Urinary bladder (tissue), 4 donors: Measurements from ENCODE around the gene DPP6. TPM values are rescaled to one million over a fixed set of nuclear protein-coding genes. Genes with fewer than 3 reads are reported as not detected.
"Not testable (repeated sequence)": the region's sequence is repeated elsewhere in the genome, so short reads cannot be mapped to it uniquely, and the experiment has no call there.

Experiments used
- DNase-seq: peaks from one replicate; pipeline ENCODE4 v3.0.0-alpha.2; 2015; ENCODE audit errors: extremely low spot score
- H3K27ac ChIP-seq: one replicate; pipeline ENCODE4 v1.5.1; 2013; ENCODE audit warnings: low read depth, mild to moderate bottlenecking, moderate library complexity
- H3K36me3 ChIP-seq: one replicate; pipeline ENCODE4 v1.6.1; 2013; ENCODE audit warnings: mild to moderate bottlenecking, moderate library complexity; ENCODE audit not compliant: insufficient read depth
- H3K4me1 ChIP-seq: one replicate; pipeline ENCODE4 v1.6.1; 2013; ENCODE audit warnings: mild to moderate bottlenecking, moderate library complexity; ENCODE audit not compliant: insufficient read depth
- H3K4me3 ChIP-seq: one replicate; pipeline ENCODE4 v1.5.1; 2013; ENCODE audit warnings: low read depth, low read length
- WGBS: extraction: QIAGEN DNeasy Blood & Tissue Kit; methylation state at CpG from one replicate; pipeline ENCODE4 v1.1.7; 2013; 5-methylcytosine and 5-hydroxymethylcytosine counted together
- polyA plus RNA-seq: library from polyadenylated mRNA; stranded (reverse); fragments of 200-250 nt; gene quantifications from one replicate; pipeline ENCODE4 v1.2.3, GENCODE V29; 2013
- total RNA-seq: library from RNA; depleted of rRNA; stranded (reverse); fragments of >200 nt; gene quantifications from one replicate; pipeline ENCODE4 v1.2.3, GENCODE V29; 2014
- donor health status: healthy with polysubstance abuse.
- donor health status: healthy.

DPP6 gene
- total and polyA plus RNA-seq, 2 donors, result 1.2 to 2.4 TPM

DNA sequence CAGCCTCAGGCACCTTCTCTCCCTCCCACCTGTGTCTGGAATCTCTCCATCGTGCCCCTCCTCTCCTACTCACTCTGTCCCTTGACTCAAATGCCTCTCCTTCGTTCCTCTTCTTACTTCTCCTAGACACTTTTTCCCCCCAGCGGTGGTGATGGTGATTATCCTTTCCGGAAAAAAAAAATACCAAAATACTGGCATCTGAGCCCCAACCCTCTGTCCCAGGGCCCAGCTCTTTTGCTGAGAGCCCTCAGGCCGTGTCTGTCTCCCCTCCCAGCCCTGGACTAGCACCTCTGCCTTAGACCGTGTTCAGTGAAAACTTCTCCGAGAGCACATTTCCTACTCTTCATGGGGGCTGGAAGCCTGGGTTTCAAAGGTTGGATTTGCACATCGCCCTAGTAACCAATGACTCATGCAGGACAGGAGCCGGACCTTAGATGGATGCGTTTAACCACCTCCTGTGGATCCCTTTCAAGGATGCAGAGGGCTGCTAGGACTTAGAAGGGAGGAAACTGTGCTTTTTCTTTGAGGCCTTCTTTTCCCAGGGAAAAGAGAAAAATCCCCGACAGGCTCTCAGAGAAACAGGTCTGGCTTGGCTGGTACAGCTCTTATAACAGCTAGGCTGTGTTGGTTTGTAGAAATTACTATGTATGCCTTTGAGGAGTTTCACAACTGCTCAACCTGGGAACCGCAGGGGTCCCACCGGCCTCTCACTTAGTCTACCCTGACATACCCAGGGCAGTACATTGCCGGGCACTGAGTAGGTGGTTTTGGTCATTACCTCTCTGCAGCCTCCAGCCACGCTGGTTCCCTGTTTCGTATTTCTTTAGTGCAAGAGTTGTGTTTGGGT, 1.5 kb downstream of the DPP6 start:
- H3K4me3 ChIP-seq, DNase-seq, H3K4me1 ChIP-seq, H3K27ac ChIP-seq, H3K36me3 ChIP-seq: not testable (repeated sequence)
- WGBS, result 35% methylated on average over 11 of the region's 16 CpGs

DNA sequence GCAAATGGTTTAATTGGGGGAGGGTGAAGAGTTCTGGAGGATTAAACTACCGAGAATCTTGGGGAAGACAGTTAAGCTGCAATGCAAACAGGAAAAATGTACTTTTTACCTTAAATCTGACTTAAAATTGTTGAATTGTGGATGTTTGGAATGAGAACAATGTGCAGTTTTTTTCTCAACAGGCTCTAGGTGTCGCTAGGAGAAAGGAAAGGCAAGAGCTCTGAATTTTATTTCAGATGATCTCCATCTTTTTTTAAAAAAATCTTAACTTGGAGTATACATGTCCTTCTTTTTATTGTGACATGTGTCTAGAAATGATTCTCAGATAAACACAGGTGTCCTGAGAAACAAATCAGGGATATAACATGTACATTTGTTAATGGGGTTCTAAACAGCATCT, 2.5 kb downstream of the DPP6 start:
- not testable (repeated sequence) for H3K4me3 ChIP-seq, H3K4me1 ChIP-seq
- 0% methylated on average over 1 of the region's 2 CpGs for WGBS

DNA sequence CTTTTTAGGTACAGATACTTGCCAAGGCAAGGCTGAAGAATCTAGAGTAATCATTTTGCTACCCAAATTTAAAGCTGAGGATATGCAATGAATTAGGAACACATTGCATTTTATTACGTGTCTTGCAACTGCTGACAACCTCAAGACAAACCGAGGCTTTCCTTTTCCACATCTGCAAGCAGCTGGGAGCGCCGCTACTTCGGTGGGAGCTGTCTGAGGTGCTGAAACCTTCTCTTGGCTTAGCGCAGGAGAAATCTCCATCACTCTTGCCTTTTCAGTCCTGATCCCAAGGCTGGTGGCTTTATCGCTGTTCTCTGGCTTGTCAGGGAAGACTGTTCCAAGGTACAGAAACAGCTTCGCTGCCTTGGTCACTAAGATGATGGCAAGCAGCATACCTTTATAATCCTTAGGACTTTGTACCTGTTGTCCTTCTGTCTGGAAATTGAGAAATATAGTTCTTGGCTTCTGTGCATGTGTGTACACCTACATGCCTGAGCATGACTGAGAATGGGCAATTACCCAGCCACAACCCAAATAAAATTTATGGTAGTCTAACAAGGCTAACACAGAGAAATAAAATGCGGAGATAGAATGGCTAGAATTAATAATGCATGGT, 3.4 kb downstream of the DPP6 start:
- 7% methylated on average over 9 of the region's 9 CpGs for WGBS
- not testable (repeated sequence) for H3K4me1 ChIP-seq, H3K36me3 ChIP-seq, H3K4me3 ChIP-seq, DNase-seq, H3K27ac ChIP-seq

More for the DNA sequence above, 2.5 kb downstream of the DPP6 start:
- H3K36me3 ChIP-seq, H3K27ac ChIP-seq, DNase-seq: not testable (repeated sequence)

DNA sequence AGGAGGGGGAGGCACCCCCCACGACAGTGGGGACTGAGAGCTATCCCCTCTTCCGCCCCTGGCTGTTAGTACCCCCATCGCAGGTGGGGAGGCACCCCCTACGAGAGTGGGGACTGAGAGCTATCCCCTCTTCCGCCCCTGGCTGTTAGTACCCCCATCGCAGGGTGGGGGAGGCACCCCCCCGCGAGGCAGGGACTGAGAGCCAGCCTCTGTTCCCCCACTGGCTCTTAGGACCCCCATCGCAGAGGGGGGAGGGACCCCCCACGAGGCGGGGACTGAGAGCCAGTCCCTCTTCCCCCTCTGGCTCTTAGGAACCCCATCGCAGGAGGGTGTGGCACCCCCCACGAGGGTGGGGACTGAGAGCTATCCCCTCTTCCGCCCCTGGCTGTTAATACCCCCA, 6.6 kb downstream of the DPP6 start:
- H3K4me1 ChIP-seq, H3K36me3 ChIP-seq, H3K27ac ChIP-seq, DNase-seq, H3K4me3 ChIP-seq: not testable (repeated sequence)
- 89% methylated on average over 14 of the region's 14 CpGs for WGBS

DNA sequence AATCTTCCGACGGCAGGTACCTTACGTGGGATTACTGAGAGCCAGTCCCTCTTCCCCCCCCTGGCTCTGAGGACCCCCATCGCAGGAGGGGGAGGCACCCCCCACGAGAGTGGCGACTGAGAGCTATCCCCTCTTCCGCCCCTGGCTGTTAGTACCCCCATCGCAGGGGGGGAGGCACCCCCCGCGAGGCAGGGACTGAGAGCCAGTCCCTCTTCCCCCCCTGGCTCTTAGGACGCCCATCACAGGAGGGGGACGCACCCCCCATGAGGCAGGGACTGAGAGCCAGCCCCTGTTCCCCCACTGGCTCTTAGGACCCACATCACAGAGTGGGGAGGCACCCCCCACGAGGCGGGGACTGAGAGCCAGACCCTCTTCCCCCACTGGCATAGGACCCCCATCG, 8.4 kb downstream of the DPP6 start:
- H3K4me1 ChIP-seq, DNase-seq, H3K27ac ChIP-seq, H3K4me3 ChIP-seq, H3K36me3 ChIP-seq: not testable (repeated sequence)
- 89% methylated on average over 15 of the region's 15 CpGs for WGBS

DNA sequence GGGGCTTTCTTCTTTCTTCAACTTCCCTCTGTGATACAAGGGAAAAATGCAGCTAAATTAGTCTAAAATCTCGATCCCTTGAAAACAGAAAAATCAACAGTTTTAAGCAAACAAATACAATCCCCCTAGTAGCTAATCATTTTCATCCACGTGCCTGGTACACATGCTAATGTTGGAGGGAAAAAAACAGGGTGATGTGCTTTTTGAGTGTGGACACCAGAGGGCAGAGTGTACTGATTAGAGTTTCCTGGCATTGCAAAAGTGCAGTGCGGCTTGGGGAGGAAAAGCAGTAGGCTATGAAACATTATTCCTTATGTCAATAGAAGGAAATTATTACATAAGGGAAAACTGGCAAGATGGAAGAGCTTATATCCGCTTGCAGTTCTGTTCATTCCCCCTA, 19.6 kb downstream of the DPP6 start:
- 15% methylated on average over 4 of the region's 4 CpGs for WGBS
- DNase-seq, result peak; percentile 7
- H3K4me3 ChIP-seq, H3K36me3 ChIP-seq, H3K27ac ChIP-seq, H3K4me1 ChIP-seq: not testable (repeated sequence)

DNA sequence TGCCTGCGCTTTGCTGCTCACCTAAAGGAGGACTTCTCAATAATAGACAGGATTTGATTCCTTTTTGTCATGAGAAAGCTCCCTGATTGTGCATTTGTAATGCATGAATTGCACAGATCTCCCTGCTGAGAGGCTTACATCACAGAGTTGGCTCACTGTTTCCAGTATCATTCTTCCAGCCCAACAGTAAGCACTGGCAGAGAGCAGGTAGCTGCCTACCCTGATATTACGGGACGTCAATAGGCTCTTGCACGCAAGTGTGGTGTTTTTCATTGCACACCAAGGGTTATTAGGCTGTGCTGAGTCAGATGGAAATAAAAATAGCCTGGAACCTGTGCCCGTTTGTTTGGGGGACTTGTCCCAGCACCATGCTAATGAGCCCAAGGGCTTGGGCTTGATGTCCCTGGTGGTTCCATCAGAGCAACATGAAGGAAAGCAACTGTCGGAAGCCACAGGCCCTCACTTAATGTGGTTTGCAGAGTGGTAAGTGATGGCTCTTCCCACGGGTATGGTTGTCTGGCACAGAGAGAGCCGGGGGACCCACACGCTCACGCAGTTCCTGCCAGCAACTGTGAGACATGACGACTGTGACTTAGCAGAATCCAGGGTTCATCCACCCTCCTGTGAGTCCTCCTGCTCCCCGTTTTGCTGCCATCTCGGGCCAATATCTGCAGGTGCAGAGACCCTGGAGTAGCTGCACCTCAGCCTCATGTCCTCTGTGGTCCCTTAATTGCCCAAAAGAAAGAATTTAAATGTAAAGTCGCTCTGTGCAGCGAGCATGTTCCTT, 20.4 kb downstream of the DPP6 start:
- H3K27ac ChIP-seq, H3K36me3 ChIP-seq, H3K4me3 ChIP-seq, H3K4me1 ChIP-seq, DNase-seq: not testable (repeated sequence)
- WGBS, result 73% methylated on average over 15 of the region's 15 CpGs

DNA sequence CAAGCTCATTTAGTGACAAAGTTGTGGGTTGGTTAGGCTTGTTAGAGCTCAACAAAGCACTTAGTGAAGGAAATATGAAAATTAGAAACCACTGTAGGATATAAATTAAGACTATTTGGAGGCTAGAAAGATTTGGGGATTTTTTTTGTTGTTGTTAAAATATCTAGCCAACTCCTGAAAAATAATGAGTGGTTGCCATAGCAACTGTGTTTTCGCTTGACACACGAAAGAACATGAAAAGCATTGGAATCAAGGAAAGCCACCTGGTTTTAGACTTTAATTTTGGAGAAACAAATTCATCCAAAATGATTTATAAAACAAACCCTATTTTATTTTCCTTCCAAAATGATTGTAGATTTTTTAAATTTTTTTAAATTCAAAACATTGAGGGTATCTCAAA, 26.3 kb downstream of the DPP6 start:
- DNase-seq, H3K4me3 ChIP-seq, H3K27ac ChIP-seq, H3K4me1 ChIP-seq, H3K36me3 ChIP-seq: not testable (repeated sequence)
- WGBS, result 75% methylated on average over 2 of the region's 2 CpGs

DNA sequence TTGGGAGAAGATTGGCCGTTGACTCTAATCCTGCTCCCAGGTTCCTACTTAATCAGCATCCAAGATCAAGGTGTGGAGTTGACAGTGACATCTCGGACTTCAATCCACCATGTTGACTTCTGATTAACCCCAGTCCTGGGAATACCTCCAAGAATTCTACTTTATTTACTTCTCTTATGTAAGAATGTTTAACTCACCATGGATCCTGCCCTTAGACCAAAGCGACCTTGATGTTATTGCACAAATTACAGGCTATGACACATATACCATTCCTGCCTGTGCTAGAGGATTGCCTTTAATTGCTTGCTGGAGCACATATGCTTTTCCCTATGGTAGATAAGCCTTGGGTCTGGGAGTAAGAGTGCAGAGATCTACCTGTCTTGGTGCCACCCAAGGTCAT, 28.1 kb downstream of the DPP6 start:
- WGBS, result 67% methylated on average over 3 of the region's 3 CpGs
- H3K27ac ChIP-seq, H3K36me3 ChIP-seq, H3K4me3 ChIP-seq, DNase-seq, H3K4me1 ChIP-seq: not testable (repeated sequence)

DNA sequence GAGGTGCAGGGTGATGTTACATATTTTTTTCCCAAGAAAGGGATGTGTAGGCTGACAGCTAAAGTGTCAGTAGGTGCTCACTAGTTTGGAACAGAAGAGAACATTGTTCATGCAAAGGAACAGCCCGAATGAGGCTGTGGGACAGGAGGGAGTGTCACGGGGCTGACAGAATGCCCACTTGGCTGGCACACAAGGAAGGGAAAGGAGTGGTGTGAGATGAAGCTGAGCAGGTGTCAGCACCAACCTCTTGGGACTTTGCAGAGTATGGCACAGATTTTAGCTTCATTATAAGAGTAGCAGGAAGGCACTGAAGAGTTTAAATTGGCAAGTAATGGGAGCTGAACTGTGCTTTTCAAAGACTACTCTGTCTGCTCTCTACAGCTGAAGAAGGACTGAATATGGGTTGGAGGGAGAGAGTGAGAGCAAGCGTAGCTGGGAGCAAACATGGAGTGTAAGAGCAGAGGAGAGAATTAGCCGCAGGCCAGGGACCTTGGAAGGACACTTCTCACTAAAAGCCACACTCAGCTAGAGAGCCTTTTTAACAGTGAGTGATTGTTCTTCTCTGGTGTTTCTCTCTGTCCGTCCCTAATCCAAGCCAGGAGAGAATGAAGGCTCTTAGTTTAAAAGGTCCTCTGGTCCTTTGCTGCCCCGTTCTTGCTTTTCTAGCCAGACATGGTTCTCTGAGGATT, 35.0 kb downstream of the DPP6 start:
- H3K4me3 ChIP-seq, H3K36me3 ChIP-seq, H3K27ac ChIP-seq, DNase-seq, H3K4me1 ChIP-seq: not testable (repeated sequence)
- 46% methylated on average over 5 of the region's 6 CpGs for WGBS

DNA sequence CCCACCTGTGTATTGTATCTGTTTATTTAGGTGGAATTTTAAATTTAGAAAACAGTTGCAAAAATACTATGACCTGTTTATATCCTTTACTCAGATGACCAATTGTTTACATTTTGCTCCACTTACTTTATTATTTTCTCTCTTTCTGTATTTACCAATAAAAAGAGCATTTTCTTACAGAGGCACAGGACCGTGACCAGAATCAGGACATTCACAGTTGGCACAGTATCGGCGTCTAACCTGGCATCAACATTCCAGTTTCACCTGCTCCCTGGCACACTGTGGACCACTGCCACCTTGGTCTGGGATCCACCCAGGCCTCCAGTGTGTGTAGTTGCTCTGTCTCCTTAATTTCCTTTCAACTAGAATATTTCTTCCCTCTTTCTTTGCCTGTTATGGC, 39.9 kb downstream of the DPP6 start:
- not testable (repeated sequence) for H3K4me1 ChIP-seq, H3K36me3 ChIP-seq, H3K27ac ChIP-seq, DNase-seq, H3K4me3 ChIP-seq
- WGBS, result 92% methylated on average over 3 of the region's 3 CpGs

DNA sequence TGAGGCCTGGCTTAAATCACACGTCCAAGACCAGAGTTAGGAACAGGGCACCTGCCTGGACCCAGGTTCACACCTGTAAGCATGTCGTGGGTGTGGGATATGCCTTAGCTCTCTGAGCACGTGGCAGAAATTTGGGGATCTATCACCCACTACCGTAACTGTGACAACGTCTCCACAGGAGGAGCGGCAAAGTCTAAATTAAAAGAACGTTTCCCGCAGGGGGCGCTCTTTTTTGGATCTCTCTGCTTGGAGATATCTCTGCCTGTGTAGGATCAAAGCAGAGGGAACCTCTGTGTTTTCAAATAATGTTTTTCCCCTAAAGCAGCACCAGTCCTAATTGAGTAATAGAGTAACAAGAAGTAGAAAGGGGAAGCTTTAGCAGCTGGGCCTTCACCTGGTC, 43.0 kb downstream of the DPP6 start:
- H3K4me1 ChIP-seq, DNase-seq, H3K27ac ChIP-seq, H3K36me3 ChIP-seq, H3K4me3 ChIP-seq: not testable (repeated sequence)
- 28% methylated on average over 7 of the region's 9 CpGs for WGBS

DNA sequence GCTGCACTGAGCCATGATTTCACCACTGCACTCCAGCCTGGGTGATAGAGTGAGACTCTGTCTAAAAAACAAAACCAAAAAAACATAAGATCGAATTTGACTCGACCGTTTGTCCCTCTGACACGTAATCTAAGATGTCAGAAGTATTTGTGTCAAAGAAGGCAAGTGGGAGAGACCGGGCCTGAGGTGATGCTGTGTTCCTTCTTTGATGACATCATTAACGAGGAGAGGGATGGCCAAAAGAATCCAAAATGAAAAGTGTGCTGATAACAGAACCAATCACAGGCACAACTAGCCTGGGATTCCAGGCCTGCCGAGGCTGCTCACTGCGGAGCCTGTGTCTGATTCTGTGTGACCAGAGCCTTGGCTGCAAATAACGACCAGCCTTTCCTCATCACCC, 52.9 kb downstream of the DPP6 start:
- WGBS, result 76% methylated on average over 9 of the region's 9 CpGs
- not testable (repeated sequence) for H3K27ac ChIP-seq, H3K4me3 ChIP-seq, H3K36me3 ChIP-seq, H3K4me1 ChIP-seq, DNase-seq
